ENCODE results near the gene C1orf50.
"Not testable (repeated sequence)": the region's sequence is repeated elsewhere in the genome, so short reads cannot be mapped to it uniquely, and the experiment has no call there.

Gene C1orf50

DNA sequence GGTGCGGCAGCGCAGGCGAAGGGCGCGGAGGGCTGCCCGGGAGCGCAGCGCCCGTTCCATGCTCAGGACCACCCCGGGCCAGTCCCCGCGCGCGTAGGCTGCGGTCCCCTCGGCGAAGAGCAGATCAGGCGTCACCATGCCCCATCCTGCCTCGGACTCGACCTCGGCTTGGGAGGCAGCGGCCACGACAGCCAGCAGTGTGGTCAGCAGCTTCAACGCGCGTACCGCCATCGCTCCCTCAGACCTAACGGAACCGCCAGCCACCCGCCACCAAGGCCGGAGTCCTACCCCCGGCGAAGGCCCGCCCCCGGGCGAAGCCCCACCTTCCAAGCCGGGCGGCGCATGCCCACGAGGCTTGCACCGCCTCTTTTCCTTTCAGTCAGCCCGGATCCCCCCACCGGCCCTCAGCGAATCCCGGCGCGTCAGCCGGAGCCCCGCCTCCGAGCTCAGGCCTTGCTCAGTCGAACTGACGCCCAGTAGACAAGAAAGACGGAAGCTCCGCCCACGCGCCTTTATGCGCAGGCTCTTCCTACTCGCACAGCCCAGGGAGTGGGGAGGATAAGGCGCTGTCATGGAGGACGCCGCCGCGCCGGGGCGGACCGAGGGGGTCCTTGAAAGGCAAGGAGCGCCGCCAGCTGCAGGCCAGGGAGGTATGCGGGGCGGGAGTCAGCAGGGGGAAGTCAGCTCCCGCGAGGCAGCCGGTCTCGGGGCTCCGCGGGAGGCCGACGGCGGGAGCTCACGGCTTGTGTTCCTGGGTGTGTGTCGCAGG is at the start of gene C1orf50, which contains the start of gene P3H1:
Gene C1orf50, plus strand, starts transcription at position 509 of the 769 bp plus-strand sequence. Its CDS starts 63 bp downstream, at position 572.
Gene P3H1, minus strand, starts transcription at position 288 of the 769 bp plus-strand sequence. Its CDS starts 57 bp downstream, at position 231.
- peak; percentile 97 for DNase-seq
- in situ Hi-C loops (cut with HindIII; ENCODE audit: low pct_ligation_motif_present, low pct_unique_long_range_greater_than_20kb, low sequenced_read_pairs): no loop called here

DNA sequence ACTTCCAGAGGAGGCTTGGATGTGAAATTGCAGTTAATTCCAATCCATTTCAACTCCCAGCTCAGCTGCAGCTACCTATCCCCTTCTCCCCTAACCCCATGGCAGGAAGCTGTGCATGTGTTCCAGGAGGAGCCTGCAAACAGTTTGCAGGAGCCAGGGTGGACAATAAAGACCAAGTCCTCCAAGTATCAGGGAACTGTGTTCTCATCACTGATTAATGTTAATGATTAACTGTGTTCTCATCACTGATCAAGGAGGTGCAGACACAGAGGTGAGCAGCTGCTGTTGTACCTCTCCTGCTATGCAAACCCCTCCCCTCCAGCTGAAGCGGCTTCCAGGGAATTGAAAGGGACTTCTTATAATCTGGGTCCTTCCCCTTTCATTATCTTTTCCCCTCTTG is 46.2 kb upstream of the C1orf50 start:
- no peak for DNase-seq
- in situ Hi-C loops (cut with HindIII; ENCODE audit: low pct_ligation_motif_present, low pct_unique_long_range_greater_than_20kb, low sequenced_read_pairs): no loop called here

- in situ Hi-C loops (cut with HindIII; ENCODE audit: low pct_ligation_motif_present, low pct_unique_long_range_greater_than_20kb, low sequenced_read_pairs): no loop called here
- DNase-seq: no peak
These were observed 45.1 kb upstream of the C1orf50 start for GRCh38 chr1:42721926-42722325.

GRCh38 chr1:42722403-42722802 is 44.6 kb upstream of the C1orf50 start:
- in situ Hi-C loops (cut with HindIII; ENCODE audit: low pct_ligation_motif_present, low pct_unique_long_range_greater_than_20kb, low sequenced_read_pairs); DNase-seq: not testable (repeated sequence)

- DNase-seq: no peak
- in situ Hi-C loops (cut with HindIII; ENCODE audit: low pct_ligation_motif_present, low pct_unique_long_range_greater_than_20kb, low sequenced_read_pairs): no loop called here
These were observed 43.5 kb upstream of the C1orf50 start for GRCh38 chr1:42723511-42723910.

DNA sequence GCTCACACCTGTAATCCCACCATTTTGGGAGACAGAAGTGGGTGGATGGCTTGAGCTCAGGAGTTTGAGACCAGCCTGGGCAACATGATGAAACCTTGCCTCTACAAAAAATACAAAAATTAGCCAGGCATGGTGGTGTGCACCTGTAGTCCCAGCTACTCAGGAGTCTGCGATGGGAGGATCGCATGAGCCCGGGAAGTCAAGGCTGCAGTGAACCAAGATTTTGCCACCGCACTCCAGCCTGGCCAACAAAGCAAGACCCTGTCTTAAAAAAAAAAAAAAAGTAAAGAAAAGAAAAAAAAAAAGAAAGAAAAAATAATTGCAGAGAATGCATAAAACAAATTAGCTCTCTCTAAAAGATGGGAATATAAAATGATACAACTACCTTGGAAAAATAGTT is 41.2 kb upstream of the C1orf50 start:
- in situ Hi-C loops (cut with HindIII; ENCODE audit: low pct_ligation_motif_present, low pct_unique_long_range_greater_than_20kb, low sequenced_read_pairs): not testable (repeated sequence)

GRCh38 chr1:42730002-42730401 is 37.0 kb upstream of the C1orf50 start:
- in situ Hi-C loops (cut with HindIII; ENCODE audit: low pct_ligation_motif_present, low pct_unique_long_range_greater_than_20kb, low sequenced_read_pairs): no loop called here
- no peak for DNase-seq

More for the DNA sequence above, 41.2 kb upstream of the C1orf50 start:
- not testable (repeated sequence) for DNase-seq

DNA sequence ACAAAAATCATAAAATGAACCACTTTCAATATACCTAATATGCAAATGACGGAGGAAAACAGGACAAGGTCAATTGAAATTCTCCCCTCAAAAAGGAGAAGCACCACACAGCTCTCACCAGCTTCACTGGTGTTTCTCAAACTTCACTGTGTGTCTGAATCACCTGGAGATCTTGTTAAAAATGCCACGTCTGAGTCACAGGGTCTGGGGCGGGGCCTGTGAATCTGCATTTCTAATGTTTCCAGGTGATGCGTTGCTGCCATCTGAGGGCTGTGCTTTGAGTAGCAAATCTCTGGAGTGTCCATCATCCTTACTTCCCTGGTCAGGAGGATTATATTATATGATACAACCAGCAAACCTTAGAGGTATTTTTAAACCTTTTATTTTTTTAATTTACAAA is 36.1 kb upstream of the C1orf50 start:
- in situ Hi-C loops (cut with HindIII; ENCODE audit: low pct_ligation_motif_present, low pct_unique_long_range_greater_than_20kb, low sequenced_read_pairs): no loop called here
- peak; percentile 29 for DNase-seq

DNA sequence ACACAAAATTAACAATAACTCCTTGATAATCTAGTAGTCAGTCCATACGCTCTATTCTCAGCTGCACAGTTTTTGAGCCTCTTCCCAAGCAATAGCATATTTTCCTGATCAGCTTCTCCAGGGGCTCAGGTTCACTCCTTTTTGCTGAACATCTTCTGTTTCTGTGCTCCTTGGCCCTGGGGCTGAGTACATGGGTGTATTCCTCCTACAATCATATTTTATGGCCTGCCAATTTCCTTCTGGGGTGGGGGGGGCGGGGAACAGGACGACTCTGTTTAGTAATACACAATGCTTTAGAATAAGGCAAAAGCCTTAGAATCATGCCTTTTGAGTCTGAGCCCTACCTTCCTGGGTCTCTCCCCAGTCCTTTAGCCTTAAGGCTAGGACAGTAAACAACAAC is 35.5 kb upstream of the C1orf50 start:
- in situ Hi-C loops (cut with HindIII; ENCODE audit: low pct_ligation_motif_present, low pct_unique_long_range_greater_than_20kb, low sequenced_read_pairs): no loop called here
- DNase-seq: no peak

- in situ Hi-C loops (cut with HindIII; ENCODE audit: low pct_ligation_motif_present, low pct_unique_long_range_greater_than_20kb, low sequenced_read_pairs): no loop called here
- DNase-seq: no peak
These were observed 34.8 kb upstream of the C1orf50 start for GRCh38 chr1:42732126-42732680.

GRCh38 chr1:42733415-42734200 is 33.4 kb upstream of the C1orf50 start:
- no peak for DNase-seq
- in situ Hi-C loops (cut with HindIII; ENCODE audit: low pct_ligation_motif_present, low pct_unique_long_range_greater_than_20kb, low sequenced_read_pairs): no loop called here

DNA sequence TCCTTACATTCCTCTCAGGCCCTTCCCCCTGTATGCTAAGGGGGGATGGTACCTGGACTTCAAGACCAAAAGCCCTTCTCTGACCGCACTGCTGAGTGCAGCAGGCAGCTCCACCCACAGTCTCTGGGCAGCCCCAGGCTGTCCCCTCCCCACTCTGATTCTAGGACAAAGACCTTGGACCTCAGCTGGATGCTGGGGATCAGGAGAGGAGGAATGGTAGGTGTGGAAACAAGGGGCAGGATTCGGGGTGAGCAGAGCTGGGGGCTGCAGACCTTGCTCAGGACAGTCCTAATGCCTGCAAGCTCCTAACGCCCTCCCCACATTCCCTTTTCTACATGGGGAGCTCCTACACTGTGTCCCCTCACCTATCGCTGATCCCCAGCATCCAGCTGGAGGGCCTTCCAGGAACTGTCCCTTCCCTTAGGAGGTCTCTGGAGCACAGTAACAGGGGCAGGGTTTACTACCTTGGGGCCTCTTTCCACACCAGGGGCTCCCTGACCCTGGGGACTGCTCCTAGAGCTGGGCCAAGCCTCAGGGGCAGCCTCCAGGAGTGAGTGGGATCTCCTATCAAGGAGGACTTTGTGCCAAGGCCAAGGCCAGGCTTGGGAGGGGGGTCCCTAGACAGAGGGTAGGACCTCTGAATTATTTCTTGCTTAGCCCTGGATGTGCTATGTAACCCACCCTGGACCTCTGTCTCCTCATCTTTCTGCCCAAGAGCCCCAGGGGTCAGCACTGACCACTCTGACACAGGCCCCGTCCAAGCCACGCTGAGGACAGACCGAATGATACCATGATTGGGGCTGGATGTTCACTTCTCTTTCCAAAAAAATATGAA is 32.6 kb upstream of the C1orf50 start:
- no peak for DNase-seq
- in situ Hi-C loops (cut with HindIII; ENCODE audit: low pct_ligation_motif_present, low pct_unique_long_range_greater_than_20kb, low sequenced_read_pairs): no loop called here

- no peak for DNase-seq
- in situ Hi-C loops (cut with HindIII; ENCODE audit: low pct_ligation_motif_present, low pct_unique_long_range_greater_than_20kb, low sequenced_read_pairs): no loop called here
These were observed 32.0 kb upstream of the C1orf50 start for GRCh38 chr1:42735056-42735455.

- no peak for DNase-seq
- in situ Hi-C loops (cut with HindIII; ENCODE audit: low pct_ligation_motif_present, low pct_unique_long_range_greater_than_20kb, low sequenced_read_pairs): no loop called here
These were observed 31.5 kb upstream of the C1orf50 start for GRCh38 chr1:42735477-42736105.

- peak; percentile 26 for DNase-seq
These were observed 30.9 kb upstream of the C1orf50 start for GRCh38 chr1:42736152-42736551.

DNA sequence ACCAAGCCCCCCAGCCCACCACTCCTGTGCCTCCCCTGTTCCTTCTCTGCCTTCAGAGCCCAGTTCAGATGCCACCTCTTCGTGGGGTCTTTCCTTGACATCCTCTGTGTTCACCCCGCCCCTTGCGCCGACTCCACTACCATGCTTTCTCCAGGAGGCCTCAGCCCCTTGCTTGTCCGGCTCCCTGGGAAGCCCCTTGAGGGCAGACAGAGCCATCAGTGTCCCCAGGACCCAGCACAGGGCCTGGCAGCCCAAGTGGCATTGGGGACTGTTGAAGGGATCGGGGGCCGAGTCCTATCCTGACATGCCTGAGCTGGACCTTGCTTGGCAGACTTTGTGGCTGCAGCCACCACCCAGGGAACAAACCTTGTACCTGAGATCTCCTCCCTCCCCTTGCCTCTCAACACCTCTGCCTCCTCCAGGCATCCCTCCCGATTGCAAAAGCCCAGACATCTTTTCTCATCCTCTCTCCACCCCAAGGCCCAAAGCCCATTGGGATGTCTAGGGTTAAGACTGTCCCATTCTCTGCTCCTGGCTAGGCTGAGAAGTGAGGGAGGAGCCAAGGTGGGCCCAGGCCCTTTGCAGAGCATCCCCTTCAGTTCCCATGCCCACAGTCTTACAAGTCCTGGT is 30.4 kb upstream of the C1orf50 start:
- DNase-seq: no peak
- in situ Hi-C loops (cut with HindIII; ENCODE audit: low pct_ligation_motif_present, low pct_unique_long_range_greater_than_20kb, low sequenced_read_pairs): no loop called here

More at GRCh38 chr1:42736152-42736551, 30.9 kb upstream of the C1orf50 start:
- in situ Hi-C loops (cut with HindIII; ENCODE audit: low pct_ligation_motif_present, low pct_unique_long_range_greater_than_20kb, low sequenced_read_pairs): no loop called here

DNA sequence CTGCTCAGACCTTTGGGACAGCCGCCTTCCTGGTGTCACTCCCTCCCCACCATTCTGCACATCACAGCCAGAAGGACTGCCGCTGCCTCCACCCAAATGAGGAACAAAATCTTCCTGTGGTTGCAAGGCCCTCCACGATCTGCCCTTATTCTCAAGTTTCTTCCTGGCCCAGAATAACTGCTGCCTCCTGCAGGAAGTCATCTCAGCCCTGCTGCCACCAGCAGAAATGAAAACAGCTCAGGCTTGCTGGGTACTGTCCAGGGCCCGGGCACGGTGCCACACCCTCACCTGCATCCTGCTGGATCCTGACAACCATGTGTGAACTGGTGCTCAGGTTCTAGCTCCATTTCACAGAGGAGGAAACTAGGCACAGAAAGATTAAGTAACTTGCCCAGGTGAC is 29.8 kb upstream of the C1orf50 start:
- in situ Hi-C loops (cut with HindIII; ENCODE audit: low pct_ligation_motif_present, low pct_unique_long_range_greater_than_20kb, low sequenced_read_pairs): no loop called here
- no peak for DNase-seq

Data from ACHN (cell line).